ENCODE results near the gene PPP1R14D.
"Not testable (repeated sequence)": the region's sequence is repeated elsewhere in the genome, so short reads cannot be mapped to it uniquely, and the experiment has no call there.

The PPP1R14D gene, protein sequence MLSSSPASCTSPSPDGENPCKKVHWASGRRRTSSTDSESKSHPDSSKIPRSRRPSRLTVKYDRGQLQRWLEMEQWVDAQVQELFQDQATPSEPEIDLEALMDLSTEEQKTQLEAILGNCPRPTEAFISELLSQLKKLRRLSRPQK

DNA sequence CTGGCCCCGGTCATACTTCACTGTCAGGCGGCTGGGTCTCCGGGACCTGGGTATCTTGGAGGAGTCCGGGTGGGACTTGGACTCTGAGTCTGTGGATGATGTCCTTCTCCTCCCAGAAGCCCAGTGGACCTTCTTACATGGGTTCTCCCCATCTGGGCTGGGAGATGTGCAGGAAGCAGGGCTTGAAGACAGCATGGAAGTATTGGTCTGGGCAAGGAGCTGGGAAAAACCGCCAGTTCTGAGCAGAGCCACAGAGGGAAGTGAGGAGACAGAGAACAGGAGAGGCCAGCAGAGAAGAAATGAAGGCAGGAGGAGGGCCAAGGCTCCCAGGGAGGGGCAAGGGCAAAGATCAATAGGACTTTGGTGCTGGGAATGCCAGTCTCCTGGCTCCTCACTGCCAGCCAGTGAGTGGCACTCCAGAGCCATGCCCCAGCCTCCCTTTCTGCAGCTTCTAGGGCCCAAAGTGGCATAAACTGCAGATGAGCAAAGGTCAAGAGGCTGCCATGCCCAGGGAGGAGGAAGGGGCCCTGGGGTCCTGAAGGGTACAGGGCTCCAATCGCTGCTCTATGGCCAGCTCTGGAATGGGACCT lies at the start of gene PPP1R14D:
Gene PPP1R14D (minus strand): TSS at position 262 of the 590 bp plus-strand sequence. CDS start 67 bp downstream, at position 195.
- DNase-seq = no peak

DNA sequence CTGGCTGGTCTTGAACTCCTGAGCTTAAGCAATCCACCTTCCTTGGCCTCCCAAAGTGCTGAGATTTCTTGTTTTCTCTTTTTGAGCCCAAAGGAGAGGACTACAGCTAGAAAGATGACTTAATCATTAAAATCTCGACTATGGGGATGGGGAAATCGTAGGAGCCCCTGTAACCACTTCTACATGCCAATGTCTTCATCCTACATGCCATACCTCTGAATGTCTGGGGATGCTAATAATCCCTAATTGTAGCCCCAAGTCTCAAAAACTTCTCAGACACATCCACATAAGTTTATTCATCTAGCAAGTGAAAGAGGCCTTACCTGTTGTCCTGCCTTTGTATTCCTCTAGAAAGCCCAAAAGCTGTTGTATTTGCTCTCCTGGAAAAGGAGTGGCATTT lies 49.2 kb upstream of the PPP1R14D start:
- no peak for DNase-seq

DNA sequence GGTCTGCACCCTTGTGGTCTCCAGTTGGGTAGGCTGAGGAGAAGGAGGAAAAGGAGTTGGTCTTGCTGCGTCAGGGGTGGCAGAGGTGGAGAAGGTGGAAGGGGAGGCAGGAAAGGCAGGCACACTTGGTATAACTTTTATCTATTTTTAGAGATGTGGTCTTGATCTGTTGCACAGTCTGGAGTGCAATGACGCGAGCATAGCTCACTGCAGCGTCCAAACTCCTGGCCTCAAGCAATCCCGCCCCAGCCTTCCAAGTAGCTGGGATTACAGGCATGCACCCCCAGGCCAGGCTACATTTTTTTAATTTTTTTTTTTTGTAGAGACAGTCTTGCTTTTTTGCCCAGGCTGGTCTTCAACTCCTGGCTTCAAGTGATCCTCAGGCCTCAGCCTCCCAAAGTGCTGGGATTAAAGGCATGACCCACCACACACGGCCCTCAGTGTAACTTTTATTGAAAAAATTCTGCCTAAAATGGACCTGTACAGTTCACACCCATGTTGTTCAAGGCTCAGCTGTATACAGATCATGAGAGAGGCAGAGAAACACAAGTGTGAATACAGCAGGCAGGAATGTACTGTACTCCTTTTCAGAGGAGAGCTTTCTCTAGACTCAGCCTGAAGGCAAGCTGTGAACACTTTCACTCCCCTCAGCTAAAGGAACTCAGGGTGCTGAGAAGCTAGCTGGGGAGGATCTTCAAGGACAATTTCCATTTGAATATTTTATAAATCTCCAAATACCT lies 47.7 kb upstream of the PPP1R14D start:
- no peak for DNase-seq

DNA sequence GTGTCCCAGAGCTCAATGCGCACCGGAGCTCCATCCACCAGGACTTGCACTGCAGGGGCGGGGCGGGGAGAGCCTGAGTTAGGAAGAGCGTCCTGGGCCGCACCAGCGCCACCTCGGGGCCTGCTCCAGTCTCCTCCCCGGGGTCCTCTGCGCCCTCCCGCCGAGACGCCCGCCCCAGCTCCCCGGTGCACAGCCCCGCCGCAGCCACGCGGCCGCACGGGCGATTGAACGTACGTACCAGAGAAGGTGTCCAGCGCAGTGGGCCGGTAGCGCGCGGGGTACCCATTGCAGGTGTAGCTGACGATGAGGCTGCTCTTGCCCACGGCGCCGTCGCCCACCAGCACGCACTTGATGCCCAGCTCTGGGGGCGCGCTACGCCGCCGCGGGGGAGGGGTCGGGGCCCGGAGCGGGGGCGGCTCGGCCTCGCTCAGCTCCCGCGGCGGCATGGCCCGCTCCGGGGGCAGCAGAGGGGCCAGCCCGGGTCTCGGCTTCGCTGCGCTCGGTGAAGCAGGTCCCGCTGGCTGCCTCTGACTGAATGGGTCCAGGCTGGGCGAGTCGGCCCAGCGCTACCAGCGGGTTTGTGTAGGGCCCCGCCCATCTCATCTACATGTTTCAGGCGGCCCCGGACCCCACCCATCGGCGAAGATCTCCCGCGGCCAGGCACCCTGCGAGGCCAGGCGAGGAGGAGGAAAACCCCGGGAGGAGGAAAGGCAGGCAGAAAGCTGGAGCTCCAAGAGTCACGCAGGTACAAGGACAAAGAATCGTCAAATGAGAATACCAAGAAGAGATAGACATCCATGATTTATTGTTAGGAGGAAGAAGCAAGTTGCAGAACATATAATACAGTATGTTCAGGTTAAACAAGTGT lies 45.4 kb upstream of the PPP1R14D start, which contains the start of gene RHOV:
Gene RHOV (minus strand): TSS at position 541 of the 868 bp plus-strand sequence. CDS start 95 bp downstream, at position 446.
- peak; percentile 46 to 50 for DNase-seq

DNA sequence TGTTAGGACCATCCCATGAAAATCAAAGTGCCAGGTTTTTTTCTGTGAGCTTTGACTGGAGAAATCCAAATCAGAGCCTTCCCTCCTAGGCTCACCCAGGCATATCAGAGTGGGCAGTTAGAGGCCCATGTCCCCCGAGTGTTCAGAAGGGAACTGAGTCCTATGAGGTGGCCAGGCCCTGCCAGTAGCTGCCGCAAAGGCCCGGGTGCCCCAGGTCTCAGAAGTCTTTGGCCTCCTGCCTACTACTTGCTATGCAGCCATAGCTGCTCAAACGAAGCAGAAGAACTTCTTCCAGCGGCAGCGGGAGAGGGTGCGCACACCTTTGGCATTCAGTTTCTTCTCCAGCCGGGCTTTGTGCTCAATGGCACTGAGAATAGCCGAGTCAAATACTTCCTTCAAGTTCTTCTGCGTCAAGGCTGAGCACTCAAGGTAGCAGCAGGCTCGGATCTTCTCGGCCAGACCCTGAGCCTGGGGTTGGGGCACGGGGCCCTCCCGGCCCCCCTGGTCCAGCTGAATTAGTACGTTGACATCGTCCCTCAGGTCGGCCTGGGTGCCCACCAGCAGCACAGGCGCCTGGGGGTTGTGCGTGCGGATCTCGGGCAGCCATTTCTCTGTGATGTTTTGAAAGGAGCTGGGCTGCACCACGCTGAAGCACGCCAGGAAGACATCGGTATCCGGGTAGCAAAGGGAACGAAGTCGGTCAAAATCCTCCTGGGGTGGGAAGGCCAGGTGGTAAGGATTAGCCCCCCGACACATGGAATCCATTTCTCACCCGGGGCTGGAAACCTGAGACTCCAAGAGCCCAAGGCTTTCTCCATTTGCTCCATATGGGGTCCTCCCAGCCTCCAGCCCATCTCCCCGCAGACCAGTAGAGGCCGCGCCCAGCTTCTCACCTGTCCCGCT lies 44.5 kb upstream of the PPP1R14D start:
- DNase-seq = no peak

DNA sequence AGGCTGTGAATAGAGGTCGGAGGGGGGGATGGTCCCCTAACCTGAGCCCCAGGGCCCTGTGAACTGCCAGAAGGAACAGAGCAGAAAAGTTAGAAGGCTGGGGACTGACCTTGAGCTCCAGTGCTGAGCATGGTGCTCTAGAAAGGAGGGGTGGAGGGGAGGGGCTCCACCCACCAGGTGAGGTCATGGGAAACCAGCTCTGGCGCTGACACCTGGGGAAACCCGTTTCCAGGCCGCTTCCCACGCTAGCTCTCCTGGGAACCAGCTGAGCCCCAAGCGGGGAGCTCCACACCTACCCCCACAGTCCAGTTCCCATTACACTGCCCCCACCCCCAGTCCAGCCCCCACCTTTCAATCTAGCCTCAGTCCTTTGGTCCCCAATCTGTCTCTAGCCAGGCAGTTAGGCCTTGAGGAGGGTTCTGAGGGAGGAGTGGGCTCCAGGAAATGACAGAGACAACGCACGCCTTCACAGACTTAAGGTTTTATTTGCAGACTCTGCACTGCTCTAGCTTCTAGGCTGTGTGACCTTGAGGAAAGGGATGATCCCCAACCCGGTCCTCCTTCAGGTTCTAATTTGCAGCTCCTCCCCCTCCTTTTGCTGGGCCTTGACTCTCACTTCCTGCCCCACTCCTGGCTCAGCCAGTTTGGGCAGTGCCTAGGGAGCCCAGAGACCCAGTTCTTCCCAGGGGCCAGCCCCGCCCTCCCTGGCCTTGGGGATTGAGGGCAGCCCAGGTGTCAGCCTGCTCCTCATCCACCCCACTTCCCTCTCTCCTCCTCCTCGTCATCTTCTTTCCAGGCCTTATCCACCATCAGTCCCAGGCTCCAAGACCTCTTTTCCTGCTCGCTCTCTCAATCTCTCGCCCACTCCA lies 43.5 kb upstream of the PPP1R14D start:
- DNase-seq = no peak

DNA sequence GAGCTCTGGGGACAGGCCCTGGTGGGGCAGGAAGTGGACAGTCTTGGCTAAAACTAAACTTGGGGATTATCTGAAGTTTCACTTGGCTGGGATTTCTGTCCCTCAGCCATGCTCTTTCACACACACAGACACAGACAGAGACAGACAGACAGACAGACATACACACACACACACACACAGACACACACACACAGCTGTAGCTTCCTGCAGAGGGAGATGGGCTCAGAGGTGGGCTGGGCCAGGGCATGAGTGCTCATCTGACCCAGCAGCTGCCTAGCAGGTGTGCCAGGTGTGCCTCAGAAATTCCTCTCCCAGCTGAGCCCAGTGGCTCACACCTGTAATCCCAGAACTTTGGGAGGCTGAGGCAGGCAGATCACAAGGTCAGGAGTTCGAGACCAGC lies 42.2 kb upstream of the PPP1R14D start:
- DNase-seq = no peak

DNA sequence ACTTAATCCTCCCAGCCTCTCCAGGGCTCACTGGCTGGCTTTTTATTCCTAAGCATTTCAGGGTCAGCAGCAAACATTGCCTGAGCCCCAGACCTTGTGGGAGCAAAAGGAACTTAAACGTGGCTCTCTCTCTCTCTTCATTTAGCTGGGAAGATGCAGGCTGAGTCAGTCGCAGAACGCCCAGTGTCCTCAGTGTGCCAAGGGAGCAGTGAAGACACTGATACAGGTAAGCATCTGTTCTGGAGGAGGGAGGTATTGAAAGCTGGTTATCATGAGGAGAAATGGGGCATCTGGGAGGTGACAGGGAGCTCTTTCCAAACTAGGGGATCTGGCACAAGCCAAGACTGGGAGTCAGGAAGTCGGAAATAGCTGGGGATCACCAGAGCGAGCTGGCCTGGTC lies 41.2 kb upstream of the PPP1R14D start:
- no peak for DNase-seq

DNA sequence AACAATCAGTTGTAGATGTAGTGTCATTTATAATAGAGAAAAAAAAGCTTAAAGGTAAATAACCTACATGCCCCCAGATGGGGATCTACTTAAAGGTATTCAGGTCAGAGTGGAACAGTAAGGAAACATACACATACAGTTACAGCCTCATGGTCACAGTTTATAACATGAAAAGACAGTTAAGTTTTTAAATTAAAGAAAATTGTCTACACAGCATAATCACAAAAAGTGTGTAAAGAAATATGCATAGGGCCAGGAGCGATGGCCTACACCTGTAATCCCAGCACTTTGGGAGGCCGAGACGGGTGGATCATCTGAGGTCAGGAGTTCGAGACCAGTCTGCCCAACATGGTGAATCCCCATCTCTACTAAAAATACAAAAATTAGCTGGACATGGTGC lies 38.7 kb upstream of the PPP1R14D start:
- DNase-seq = no peak

DNA sequence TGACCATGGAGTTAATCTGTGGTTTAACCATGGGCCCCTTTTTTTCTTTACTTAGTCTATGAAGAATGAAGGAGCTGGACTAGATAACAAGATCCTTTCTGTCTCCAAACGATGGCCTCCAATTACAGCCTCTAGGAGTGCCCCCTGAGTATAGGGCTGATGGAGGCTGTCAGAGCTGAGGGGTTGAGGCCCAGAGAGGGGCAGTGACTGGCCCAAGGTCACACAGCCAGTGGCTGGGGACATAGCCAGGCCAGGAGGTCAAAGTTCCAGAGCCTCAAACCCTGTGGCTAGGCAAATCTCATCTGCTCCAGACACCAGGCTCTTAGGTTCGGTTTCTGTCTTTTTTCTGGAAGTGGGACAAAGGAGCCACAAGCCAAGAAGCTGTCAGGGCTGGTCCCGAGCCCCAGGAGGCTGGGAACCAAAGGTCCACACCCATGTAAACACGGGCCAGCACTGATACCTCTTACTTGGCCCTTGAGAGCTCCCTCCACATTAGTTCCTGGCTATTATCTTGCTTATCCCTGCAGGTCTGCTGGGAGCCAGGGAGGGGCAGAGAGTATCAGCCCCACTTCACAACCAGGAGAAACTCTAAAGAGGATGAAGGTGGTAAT lies 35.3 kb upstream of the PPP1R14D start:
- no peak for DNase-seq

DNA sequence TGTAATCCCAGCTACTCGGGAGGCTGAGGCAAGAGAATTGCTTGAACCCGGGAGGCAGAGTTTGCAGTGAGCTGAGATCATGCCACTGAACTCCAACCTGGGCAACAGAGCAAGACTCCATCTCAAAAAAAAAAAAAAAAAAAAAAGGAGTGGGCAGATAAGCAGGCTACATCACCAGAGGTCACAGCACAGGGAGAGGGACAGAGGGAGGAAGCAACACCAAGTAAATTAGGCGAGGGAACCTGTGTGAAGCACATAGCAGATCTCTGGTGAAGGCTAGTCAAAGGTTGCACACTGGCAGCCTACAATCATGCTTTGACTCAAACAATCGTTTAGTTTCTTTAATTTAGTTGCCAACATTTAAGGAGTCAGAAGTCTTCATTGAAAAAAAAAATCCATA lies 32.6 kb upstream of the PPP1R14D start:
- DNase-seq = not testable (repeated sequence)

DNA sequence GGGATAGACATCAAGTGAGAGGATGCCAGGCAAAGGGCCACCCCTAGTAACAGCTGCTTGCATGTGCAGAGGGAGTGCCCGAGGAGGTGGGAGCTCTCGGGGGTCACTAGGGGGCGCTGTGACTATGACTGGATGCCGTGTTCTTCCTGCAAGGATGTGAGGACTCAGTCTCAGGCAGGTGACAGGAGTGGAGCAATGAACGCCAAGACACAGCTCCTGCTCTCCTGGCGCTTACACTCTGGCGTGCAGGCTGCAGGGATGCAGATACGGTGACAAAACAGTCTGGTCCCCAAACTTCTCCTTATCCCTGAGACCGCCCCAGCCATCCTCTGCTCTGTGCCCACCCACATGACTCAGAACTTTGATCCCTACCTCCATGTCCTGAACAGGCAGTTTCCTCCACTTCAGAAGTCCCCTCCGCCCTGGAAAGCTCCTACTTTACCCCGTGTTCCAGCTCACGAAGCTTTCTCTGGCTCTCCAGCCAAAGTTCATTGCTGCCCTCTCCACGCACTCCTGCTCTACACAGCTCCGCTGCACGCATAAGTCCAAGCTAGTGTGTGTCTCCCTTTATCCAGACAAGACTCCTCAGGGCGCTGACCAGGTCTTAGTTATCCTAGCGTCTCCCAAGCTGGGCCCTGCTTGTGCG lies 30.8 kb upstream of the PPP1R14D start:
- peak; percentile 79 to 82 for DNase-seq

DNA sequence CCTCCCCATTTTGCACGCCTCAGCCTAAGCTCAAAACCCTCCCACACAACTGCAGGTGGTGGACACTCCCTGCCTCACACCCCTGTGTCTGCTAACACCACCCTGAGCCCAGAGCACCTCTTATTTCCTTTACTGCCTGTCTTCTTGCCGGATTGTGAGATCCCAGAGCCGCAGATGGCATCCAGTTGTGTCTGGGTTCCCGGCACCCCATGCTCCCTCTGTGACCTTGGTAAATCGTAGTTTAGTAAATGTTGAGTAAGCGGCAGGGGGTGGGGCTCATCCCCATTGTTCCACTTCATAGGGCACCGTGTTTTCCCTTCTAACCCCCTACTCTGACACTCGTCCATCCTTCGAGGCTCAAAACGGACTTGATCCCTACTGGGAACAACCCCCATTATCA lies 30.2 kb upstream of the PPP1R14D start:
- DNase-seq = no peak

DNA sequence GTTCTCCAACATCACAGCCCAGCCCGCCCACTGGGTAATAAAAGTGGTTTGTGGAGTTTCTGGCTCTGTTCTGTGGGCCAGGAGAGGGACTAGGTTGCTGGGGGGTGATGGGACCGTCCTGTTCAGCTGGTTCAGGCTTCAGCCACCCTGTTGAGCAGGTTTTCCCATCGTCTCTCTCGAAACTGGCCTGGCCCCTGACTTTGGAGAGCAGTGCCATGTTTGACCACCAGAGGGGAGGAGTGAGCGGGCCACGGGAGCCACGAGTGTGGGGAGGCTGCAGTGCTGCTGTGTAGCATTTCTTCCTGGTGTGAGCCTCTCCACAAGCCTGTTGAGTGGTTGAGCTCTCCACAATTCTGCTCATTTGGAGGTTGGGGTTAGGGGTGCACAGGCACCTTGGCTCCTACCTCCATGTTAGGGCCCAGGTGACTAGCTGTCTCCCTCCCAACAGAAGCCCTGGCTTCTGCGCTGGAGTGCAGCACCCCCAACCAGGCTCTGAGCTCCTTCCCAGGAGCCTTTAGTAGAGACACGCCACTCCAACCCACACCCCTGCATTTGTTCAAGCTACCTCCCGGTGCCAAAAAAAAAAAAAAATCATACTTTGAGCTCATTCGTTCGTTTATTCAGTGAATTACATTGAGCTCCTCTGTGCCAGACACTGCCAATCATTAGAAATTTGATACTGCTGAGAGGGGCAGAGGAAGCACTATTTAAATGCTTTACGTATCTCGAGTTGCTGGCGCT lies 29.3 kb upstream of the PPP1R14D start:
- peak; percentile 76 to 82 for DNase-seq

DNA sequence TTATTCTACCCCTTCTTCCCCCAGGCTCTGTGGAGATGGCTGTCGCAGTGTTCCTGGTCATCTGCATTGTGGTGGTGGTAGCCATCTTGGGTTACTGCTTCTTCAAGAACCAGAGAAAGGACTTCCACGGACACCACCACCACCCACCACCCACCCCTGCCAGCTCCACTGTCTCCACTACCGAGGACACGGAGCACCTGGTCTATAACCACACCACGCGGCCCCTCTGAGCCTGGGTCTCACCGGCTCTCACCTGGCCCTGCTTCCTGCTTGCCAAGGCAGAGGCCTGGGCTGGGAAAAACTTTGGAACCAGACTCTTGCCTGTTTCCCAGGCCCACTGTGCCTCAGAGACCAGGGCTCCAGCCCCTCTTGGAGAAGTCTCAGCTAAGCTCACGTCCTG lies 28.2 kb upstream of the PPP1R14D start:
- DNase-seq = no peak

DNA sequence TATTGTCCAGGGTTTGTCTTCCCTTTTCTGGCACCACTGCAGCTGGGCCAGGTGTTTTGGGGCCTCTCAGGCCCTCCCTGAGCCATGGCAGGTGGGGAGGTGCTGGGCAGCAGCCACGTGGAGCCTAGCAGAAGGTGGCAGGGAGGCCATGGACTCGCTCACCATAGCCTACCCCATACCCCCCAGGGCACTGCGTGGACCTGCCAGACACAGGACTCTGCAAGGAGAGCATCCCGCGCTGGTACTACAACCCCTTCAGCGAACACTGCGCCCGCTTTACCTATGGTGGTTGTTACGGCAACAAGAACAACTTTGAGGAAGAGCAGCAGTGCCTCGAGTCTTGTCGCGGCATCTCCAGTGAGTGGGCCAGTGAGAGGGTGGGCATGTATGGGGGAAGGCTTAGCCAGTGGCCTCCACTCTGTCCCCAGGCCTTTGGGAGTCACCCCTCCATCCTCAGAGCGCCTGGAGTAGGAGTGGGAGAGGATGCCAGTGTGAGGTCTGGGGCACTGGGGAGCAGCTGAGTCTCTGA lies 27.3 kb upstream of the PPP1R14D start:
- DNase-seq = no peak

DNA sequence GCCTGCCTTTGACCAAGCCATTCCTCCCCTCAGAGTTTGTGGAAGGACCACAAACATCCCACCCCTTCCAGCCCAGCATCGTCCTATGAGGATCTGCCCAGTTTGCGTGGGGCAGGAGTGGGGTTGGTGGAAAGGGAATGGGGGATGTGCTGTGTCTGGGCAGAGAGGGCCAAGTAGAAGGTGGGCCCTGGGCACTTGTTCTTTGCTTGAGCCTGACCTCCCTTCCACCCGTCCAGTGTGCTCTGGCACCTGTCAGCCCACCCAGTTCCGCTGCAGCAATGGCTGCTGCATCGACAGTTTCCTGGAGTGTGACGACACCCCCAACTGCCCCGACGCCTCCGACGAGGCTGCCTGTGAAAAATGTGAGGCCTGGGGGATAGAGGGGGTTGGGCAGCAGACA lies 25.7 kb upstream of the PPP1R14D start:
- DNase-seq = no peak

DNA sequence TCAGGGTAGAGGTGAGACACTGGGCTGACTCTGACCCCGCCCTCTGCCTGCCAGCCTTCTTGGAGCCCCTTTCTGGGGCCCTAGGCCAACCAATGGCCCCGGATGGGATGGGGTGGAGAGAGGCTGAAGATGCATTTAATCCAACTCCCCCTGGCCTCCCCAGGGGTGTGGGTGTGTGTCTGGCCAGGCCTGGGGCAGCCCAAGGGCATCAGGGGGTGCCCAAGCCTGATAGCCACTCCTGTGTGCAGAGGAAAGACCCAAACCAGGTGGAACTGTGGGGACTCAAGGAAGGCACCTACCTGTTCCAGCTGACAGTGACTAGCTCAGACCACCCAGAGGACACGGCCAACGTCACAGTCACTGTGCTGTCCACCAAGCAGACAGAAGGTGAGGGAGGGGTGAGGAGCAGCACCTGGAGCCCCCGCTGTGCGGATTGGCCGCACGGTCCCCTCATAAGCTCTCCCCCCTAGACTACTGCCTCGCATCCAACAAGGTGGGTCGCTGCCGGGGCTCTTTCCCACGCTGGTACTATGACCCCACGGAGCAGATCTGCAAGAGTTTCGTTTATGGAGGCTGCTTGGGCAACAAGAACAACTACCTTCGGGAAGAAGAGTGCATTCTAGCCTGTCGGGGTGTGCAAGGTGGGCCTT lies 24.9 kb upstream of the PPP1R14D start:
- no peak for DNase-seq

DNA sequence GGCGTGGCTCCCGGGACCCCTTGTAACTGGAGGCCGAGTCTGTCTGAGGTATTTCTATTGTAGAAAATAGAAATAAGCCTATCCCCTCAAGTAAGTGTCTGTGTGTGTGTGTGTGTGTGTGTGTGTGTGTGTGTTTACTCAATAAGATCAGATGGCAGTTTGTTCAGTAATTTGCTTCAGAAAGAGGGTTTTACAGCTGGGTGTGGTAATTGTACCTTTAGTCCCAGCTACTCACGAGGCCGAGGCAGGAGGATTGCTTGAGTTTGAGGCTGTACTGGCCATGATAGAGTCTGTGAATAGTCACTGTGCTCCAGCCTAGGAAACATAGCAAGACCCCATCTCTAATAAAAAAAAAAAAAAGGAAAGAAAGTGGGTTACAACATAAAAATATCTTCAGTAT lies 24.0 kb upstream of the PPP1R14D start:
- DNase-seq = no peak

Measured in CD4-positive, alpha-beta T cell treated with Interleukin-4 for 1 hour (primary cell).